ENCODE measurements around the gene CHCHD3.

Gene CHCHD3

GRCh38 chr7:133081599-133082389, at the start of gene CHCHD3:
Gene CHCHD3, minus strand, starts transcription at chr7:133082090. Its CDS starts 153 bp downstream, at chr7:133081937.
- peak; percentile 96 for DNase-seq

DNA sequence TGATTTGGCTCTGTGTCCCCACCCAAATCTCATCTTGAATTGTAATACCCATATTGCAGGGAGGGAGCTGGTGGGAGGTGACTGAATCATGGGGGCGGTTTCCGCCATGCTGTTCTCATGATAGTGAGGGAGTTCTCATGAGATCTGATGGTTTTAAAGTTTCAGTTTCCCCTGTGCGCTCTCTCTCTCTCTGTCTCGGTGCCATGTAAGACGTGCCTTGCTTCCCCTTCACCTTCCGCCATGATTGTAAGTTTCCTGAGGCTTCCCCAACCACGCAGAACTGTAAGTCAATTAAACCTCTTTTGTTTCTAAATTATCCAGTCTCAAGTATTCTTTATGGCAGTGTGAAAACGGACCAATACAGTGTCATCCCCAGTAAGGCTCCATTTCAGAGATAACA, 48.3 kb upstream of the CHCHD3 start:
- DNase-seq = no peak

DNA sequence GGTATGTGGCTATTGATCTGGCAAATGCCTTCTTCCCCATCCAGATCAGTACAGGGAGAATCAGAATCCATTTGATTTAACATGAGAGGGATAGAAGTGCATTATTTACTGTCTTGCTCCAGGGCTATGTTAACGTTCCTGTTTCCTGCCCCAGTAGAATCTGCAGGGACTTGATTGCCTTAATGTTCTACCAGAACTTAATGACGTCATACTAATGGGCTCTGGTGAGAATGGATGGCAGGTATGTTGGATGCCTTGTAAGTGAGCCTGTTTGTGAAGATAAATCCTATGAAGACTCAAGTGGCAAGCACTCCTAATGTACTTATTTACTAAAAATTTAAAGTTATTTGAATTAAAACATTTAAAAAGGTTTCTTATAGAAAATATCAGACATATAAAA, 44.5 kb upstream of the CHCHD3 start:
- DNase-seq = no peak

GRCh38 chr7:133124974-133125373, 43.1 kb upstream of the CHCHD3 start:
- DNase-seq = no peak

- no peak for DNase-seq
Measured at GRCh38 chr7:133121175-133121844, 39.4 kb upstream of the CHCHD3 start.

DNA sequence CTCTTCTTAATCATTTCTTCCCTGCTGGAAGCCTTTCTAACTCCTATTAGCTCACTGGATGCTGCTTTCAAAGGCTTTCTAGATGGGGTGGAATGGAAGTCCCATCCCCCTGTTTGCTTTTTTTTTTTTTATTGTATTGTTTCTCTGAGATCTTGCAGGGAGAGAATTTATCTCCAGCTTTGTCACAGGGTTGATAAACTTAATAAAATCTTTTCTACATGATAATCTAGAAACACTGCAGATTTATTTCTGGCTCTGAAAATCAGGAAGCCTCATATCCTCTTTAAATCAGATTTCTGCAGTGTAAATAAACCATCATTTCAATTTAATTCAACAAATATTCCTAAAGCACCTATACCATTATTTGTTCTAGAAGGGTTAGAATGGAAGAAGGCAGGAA, 37.2 kb upstream of the CHCHD3 start:
- DNase-seq = no peak

DNA sequence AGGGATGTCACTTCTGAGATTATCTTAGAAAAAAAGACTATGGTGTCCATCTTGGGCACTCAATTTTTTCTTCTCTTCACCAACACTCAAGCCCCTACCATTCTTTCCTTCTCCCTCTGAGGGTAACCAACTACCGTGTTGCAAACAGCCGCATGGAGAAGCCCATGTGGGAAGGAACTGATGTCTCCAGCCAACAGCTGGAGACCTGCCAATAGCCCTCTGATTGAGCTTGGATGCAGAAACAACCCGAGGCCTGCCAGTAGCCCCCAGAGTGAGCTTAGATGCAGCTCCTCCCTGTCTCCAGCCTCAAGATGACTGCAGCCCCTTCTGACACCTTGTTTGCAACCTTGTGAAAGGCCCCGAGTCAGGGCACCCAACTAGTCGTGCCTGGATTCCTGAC, 36.4 kb upstream of the CHCHD3 start:
- DNase-seq = no peak

DNA sequence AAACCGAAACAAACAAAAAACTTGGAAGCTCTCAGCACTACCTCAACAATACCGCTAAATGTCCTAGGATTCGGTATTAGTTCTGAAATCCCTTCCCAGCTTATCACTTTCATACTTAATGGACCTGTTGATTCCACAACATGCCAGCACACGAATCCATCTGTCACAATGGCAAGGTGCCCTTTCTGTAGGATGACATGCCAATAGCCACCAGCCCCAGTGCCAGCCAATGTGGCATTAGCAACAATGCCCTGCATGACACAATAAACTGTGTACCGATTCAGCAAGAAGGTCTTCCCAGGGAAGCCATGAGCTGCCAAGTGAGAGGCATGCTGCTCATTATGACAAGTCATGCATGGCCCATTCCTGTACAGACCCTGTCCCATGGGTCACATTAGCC, 35.6 kb upstream of the CHCHD3 start:
- no peak for DNase-seq

- no peak for DNase-seq
Measured at GRCh38 chr7:133115596-133115995, 33.7 kb upstream of the CHCHD3 start.

- DNase-seq = no peak
Measured at GRCh38 chr7:133114519-133114918, 32.6 kb upstream of the CHCHD3 start.

DNA sequence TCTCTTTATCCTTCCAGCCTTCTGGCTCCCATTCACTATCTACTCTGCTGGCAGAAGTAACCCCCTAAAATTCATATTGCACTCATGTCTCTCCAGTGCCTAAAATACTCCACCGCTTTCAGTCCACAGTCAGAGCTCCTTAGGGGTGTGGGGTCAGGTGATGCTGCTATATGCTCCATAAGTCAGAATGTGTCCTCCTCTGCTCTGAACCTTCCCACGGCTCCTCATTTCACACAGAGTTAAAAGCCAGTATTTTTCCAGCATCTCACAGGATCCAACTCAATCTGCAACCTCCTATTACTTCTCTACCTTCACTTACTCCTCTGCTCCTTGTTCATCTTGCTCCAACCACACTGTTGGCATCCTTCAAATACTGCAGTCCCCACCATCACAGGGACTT, 31.1 kb upstream of the CHCHD3 start:
- DNase-seq = no peak

DNA sequence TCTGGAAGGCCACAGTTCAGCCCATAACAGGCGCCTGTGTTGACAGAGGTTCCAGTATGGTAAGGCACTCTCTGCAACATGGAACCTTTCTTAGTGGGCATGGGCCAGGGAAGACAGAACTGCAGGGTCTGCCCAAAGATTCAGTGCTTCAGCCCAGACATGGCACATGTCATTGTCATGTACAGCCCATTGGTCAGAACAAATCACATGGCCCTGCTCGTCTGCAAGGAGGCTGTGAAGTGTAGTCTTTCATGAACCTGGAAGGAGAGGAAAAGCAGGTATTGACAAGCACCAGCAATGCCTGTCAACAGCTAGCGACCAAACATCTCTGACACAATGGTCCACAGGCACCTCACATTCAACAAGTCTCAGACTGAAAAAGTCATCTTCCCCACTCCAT, 30.4 kb upstream of the CHCHD3 start:
- no peak for DNase-seq

- DNase-seq = no peak
Measured at GRCh38 chr7:133110312-133110711, 28.4 kb upstream of the CHCHD3 start.

DNA sequence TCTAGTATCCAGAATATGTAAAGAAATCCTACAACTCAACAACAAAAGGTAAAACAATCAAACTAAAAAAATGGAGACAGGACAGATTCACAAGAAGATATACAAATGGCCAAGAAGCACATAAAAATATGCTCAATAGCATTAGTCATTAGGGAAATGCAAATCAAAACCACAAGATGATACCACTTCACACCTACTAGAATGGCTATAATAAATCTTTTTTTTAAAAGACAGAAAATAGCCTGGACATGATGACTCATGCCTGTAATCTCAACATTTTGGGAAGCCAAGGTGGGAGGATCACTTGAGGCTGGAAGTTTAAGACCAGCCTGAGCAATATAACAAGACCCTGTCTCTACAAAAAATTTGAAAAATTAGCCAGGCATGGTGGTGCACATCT, 27.9 kb upstream of the CHCHD3 start:
- no peak for DNase-seq

DNA sequence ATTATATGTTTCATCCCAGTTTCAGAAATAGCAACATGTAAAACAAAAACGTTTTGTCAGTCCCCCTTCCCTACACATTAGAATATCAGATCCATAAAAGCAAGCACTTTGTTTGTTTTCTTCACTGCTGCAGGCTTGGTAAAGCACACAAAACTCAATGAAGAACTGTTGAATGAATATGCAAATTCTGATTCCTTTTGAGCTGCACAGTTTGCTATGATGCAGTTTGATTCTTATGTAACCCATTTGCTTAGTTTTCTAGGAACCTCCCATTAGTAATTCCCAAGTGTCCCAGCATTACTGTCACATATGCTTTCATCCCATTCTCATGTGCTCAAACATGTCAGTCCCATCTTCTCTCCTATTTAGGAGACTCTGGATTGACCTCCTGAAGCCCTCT, 26.1 kb upstream of the CHCHD3 start:
- no peak for DNase-seq

GRCh38 chr7:133102276-133103060, 20.6 kb upstream of the CHCHD3 start:
- DNase-seq = no peak

GRCh38 chr7:133099633-133100286, 17.9 kb upstream of the CHCHD3 start:
- no peak for DNase-seq

DNA sequence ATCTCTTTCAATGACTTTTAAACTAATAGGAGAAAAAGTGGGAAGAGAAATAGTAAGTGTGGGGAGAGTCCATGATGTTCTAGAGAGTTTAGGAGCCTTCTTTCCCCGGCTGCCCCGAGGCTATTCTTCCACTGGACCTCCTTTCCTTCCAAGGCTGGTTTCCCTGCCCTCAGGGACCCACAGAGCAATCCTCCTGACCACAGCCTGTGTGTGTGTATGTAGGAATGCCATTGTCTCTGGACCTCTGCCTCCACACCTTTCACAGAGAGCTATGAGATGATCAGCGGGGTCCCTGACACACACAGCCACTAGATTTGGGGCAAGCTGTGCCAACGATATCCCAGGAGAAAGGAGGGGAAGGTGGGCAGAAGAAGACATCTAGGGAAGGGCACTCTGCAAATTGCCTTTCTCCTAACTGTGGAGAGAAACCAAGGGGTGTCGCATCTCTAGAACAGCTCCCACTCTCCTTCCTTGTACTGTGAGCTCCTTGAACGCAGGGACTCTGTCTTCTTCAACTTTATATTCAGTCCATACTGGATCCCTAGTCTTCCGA, 13.3 kb upstream of the CHCHD3 start:
- DNase-seq = no peak

GRCh38 chr7:133091943-133092464, 10.1 kb upstream of the CHCHD3 start:
- DNase-seq = no peak

GRCh38 chr7:133082390-133082766, 488 bp upstream of the CHCHD3 start:
- DNase-seq = no peak

DNA sequence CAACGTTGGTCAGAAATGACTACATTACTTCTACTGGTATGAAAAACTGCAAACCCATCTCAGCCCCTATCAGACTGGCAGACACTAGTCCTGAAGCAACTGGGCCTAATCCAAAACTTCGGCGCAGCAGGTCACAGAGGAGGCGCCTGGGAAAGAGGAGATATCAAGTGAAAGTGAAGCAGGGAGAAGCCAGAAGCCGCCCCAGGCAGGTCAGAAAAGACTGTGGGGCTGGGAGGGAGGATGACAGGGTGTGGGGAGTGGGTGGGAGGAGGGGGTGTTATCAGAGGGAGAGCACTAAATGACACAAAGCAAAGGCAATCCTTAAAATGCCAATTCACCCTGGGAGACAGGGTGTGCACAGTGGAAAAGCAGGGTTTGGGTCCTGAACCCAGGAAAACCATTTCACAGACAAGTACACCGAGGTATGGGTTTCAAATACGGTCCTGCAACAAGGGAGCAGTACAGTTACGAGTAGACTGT, 731 bp downstream of the CHCHD3 start:
- DNase-seq = no peak

GRCh38 chr7:133079296-133079695, 2.6 kb downstream of the CHCHD3 start:
- no peak for DNase-seq

GRCh38 chr7:133077394-133077793, 4.5 kb downstream of the CHCHD3 start:
- no peak for DNase-seq
